ENCODE data around the gene VAV3. TPM values are rescaled to one million over a fixed set of nuclear protein-coding genes. Genes with fewer than 3 reads are reported as not detected.

The VAV3 gene
- total RNA-seq, 1 donor from 2014 or later = 4.8 TPM

GRCh38 chr1:107789817-107790524 lies 175.0 kb downstream of the VAV3 start:
- no peaks in the 10 kb centered on the region for H3K27me3 ChIP-seq (ENCODE audit: control insufficient read depth, insufficient read depth, low read length)
- no peak for DNase-seq (ENCODE audit: low read depth)
- no peak for TF ChIP-seq CTCF (IDR thresholded peaks at IDR 0.05; ENCODE audit: insufficient read depth, low read length, poor library complexity, severe bottlenecking)
- H3K4me3 ChIP-seq (ENCODE audit: low read depth, low read length) = no peak overlapping the region
- H3K36me3 ChIP-seq (ENCODE audit: control insufficient read depth, insufficient read depth, low read length) = no peaks in the 10 kb centered on the region

- no peak for DNase-seq (ENCODE audit: low read depth)
- Histone ChIP-seq H3K4me3 (ENCODE audit: low read depth, low read length) (no peak overlapping the region), H3K36me3 (ENCODE audit: control insufficient read depth, insufficient read depth, low read length) (no peaks in the 10 kb centered on the region), H3K27me3 (ENCODE audit: control insufficient read depth, insufficient read depth, low read length) (no peaks in the 10 kb centered on the region)
- TF ChIP-seq CTCF (IDR thresholded peaks at IDR 0.05; ENCODE audit: insufficient read depth, low read length, poor library complexity, severe bottlenecking) = no peak
Observed at GRCh38 chr1:107788206-107789202, 176.5 kb downstream of the VAV3 start.

GRCh38 chr1:107787299-107787698 lies 177.7 kb downstream of the VAV3 start:
- Histone ChIP-seq H3K4me3 (ENCODE audit: low read depth, low read length) (no peak overlapping the region), H3K27me3 (ENCODE audit: control insufficient read depth, insufficient read depth, low read length) (no peaks in the 10 kb centered on the region), H3K36me3 (ENCODE audit: control insufficient read depth, insufficient read depth, low read length) (no peaks in the 10 kb centered on the region)
- DNase-seq (ENCODE audit: low read depth) = no peak
- peak; percentile 1 for TF ChIP-seq CTCF (IDR thresholded peaks at IDR 0.05; ENCODE audit: insufficient read depth, low read length, poor library complexity, severe bottlenecking)

- H3K4me3 ChIP-seq (ENCODE audit: low read depth, low read length) = no peak overlapping the region
- no peak for TF ChIP-seq CTCF (IDR thresholded peaks at IDR 0.05; ENCODE audit: insufficient read depth, low read length, poor library complexity, severe bottlenecking)
Observed at GRCh38 chr1:107786203-107786845, 178.7 kb downstream of the VAV3 start.

GRCh38 chr1:107785496-107786202 lies 179.3 kb downstream of the VAV3 start:
- no peak overlapping the region for H3K4me3 ChIP-seq (ENCODE audit: low read depth, low read length)
- no peaks in the 10 kb centered on the region for H3K27me3 ChIP-seq (ENCODE audit: control insufficient read depth, insufficient read depth, low read length)
- TF ChIP-seq CTCF (IDR thresholded peaks at IDR 0.05; ENCODE audit: insufficient read depth, low read length, poor library complexity, severe bottlenecking) = no peak
- no peak for DNase-seq (ENCODE audit: low read depth)
- no peaks in the 10 kb centered on the region for H3K36me3 ChIP-seq (ENCODE audit: control insufficient read depth, insufficient read depth, low read length)

More at GRCh38 chr1:107786203-107786845, 178.7 kb downstream of the VAV3 start:
- no peak for DNase-seq (ENCODE audit: low read depth)
- H3K27me3 ChIP-seq (ENCODE audit: control insufficient read depth, insufficient read depth, low read length) = no peaks in the 10 kb centered on the region
- no peaks in the 10 kb centered on the region for H3K36me3 ChIP-seq (ENCODE audit: control insufficient read depth, insufficient read depth, low read length)

Measured in kidney epithelial cell (primary cell).